Measurements from ENCODE around the gene WWOX.

GRCh38 chr16:78749745-78750268 lies 650.4 kb downstream of the WWOX start:
- no peak for TF ChIP-seq CTCF (IDR thresholded peaks at IDR 0.05)
- TF ChIP-seq POLR2A (IDR thresholded peaks at IDR 0.05): no peak
